GM18867 (cell line): ENCODE measurements around the gene PCNT.

Experiments used
- ATAC-seq: cut with Tn5 transposase; IDR thresholded peaks from one replicate; pipeline ENCODE4 v1.9.1; 2021; ENCODE audit warnings: mild to moderate bottlenecking, moderate library complexity; ENCODE audit not compliant: unreplicated experiment

Gene PCNT

DNA sequence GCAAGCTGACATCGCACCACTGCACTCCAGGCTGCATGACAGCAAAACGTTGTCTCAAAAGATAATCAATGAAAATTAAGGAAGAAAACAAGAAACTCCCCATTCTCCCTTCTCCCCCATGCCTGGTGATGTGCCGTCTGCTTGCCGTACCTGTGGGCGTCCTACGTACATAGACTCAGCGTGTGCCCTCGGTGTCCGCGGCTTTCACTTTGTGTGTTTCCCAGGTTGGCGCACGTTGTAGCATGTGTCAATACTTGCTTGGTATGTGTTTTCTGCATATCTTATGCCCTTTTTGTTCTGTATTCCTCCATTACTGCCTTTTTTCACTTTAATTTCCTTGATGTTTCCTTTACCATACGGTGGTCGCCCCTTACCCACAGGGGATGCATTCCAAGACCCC is 53.8 kb downstream of the PCNT start:
- ATAC-seq, result no peak

DNA sequence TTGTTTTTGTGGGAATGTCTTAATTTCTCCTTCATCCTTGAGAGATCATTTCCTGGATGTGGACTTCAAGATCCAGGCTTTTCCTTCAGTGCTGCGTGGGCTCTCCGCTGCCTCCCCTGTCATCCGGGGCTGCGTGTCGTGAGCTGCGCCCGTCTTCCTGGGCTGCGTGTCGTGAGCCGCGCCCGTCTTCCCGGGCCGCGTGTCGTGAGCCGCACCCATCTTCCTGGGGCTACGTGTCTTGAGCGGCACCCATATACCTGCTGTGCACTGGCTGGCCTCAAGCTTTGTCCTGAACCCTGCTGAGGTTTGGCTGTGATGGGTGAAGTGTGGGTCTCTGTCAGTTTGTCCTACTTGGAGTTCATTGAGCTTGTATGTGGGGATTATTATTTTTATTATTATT is 55.1 kb downstream of the PCNT start:
- ATAC-seq, result no peak

- ATAC-seq, result no peak
These were observed 55.7 kb downstream of the PCNT start for GRCh38 chr21:46379691-46380090.

DNA sequence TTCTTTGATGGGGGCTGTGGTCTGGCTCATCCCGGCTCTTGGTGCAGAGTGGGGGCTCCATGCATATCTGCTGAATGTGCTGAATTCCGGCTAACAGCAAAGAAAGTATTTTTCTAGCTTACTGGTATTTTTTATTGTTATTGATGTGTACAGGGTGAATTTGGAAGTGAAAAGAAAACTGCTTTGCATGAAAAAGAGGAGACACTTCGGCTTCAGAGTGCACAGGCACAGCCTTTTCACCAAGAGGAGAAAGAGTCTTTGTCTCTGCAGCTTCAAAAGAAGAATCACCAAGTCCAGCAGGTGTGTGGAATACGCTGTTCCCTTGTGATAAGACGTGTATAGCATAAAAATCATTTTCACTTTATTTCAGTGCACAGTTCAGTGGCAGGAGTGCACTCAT is 57.6 kb downstream of the PCNT start:
- no peak for ATAC-seq

DNA sequence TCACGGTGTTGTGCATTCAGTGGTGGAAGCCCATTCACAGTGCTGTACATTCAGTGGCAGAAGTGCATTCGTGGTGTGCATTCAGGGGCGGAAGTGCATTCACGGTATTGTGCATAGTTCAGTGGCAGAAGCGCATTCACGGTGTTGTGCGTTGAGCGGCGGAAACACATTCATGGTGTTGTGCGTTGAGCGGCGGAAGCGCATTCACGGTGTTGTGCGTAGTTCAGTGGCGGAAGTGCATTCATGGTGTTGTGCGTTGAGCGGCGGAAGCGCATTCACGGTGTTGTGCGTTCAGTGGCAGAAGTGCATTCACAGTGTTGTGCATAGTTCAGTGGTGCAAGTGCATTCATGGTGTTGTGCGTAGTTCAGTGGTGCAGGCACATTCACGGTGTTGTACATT is 60.6 kb downstream of the PCNT start:
- no peak for ATAC-seq

- ATAC-seq, result no peak
These were observed 62.1 kb downstream of the PCNT start for GRCh38 chr21:46385846-46386733.

- no peak for ATAC-seq
These were observed 62.8 kb downstream of the PCNT start for GRCh38 chr21:46386734-46387088.

DNA sequence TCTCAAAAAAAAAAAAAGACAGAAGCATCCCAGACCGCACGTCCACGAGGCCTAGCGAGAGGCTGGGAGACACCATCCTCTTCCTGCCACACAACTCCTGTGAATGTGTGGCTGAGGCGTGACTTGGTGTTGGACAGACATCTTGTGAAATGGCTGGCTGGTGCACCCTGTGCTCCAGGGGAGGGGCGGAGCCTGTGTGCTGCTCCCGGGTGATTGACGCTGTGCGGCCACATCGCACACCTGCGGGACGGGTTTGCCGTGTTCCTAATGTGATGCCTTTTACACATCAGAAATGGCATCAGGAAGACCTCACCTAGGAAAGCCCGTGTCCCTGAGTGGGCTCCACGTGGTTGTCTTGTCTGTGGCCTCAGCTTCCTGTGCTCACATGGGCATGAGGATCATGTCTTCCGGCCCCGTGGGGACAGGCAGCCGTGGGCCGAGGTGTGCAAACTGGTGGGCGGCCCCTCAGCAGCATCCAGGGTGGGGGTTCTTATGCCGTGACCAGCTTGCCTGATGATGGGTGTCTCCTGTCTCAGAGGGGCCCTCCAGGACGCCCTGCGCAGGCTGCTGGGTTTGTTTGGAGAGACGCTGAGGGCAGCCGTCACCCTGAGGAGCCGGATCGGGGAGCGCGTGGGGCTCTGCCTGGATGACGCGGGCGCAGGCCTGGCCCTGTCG is 64.4 kb downstream of the PCNT start:
- no peak for ATAC-seq

DNA sequence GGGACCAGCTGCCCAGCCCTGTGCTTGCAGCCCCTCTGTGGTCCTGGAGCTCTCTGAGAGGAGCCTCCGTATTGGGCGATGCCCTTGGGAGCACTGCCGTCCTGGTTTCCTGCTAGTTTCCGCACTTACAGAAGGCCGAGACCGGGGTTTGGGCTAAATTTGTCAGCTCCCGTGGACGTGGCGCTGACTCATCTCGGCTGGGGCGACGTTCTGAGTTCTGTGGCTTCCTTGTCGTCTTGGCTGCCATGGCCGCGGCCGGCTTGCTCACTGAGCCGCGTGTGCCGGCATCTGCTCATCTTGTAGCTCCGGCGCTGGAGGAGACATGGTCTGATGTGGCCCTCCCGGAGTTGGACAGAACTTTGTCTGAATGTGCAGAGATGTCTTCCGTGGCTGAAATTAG is 64.9 kb downstream of the PCNT start:
- no peak for ATAC-seq

DNA sequence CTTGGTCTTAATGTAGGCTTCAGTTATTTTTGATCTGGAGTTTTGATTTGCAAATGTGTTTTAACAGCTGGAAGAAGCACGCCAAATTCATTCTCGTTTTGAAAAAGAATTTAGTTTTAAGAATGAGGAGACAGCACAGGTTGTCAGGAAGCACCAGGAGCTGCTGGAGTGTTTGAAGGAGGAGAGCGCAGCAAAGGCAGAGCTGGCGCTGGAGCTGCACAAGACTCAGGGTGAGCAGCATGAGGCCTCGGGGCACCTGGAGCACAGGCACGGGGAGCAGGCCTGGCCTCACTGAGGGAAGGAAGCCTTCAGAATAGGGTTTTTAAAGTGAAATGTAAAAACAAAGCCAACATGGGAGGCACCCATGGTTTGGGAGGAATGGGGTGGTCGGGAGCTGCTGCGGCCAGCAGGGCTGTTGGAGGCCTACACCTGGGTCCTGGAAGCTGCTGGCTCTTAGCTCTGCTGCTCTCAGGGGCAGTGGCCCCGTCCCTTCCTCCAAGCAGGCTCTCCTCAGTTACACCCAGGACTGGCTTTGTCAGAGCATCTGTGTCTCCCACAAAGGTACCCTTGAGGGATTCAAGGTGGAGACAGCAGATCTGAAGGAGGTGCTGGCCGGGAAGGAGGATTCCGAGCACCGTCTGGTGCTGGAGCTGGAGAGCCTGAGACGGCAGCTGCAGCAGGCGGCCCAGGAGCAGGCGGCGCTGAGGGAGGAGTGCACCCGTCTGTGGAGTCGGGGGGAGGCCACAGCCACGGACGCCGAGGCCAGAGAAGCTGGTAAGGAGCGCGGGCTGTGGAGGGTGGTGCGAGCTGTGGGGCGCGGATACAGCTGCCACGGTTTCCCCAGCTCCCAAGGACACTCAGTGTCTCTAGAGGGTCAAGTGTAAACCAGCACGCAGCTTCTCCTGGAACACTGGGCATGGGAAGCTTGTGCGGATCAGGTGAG is 66.9 kb downstream of the PCNT start:
- no peak for ATAC-seq

- no peak for ATAC-seq
These were observed 67.8 kb downstream of the PCNT start for GRCh38 chr21:46391773-46392172.

- ATAC-seq, result no peak
These were observed 69.0 kb downstream of the PCNT start for GRCh38 chr21:46392921-46393320.

DNA sequence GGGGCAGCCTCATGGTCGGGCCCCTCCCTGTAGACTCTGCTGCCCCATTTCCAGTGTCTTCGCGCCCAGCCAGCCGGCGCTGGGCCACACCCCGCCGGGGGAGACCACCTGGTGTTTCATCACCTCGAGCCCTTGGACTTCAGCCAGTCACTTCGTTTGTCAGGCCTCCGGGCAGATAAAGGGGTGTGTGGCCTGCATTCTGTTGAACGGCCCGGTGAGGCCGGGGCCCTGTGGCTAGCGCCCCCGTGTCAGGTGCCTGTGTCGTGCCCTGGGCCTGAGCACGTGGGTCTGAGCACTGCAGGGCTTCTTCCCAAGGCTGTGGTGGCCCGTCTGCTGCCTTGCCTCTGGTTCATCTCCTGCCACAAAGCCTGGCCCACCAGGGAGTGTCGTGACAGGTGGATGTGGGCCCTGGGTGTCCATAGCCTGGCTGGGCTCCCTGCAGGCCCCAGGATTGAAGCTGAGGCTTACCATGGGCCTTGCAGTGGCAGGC is 69.5 kb downstream of the PCNT start:
- no peak for ATAC-seq

DNA sequence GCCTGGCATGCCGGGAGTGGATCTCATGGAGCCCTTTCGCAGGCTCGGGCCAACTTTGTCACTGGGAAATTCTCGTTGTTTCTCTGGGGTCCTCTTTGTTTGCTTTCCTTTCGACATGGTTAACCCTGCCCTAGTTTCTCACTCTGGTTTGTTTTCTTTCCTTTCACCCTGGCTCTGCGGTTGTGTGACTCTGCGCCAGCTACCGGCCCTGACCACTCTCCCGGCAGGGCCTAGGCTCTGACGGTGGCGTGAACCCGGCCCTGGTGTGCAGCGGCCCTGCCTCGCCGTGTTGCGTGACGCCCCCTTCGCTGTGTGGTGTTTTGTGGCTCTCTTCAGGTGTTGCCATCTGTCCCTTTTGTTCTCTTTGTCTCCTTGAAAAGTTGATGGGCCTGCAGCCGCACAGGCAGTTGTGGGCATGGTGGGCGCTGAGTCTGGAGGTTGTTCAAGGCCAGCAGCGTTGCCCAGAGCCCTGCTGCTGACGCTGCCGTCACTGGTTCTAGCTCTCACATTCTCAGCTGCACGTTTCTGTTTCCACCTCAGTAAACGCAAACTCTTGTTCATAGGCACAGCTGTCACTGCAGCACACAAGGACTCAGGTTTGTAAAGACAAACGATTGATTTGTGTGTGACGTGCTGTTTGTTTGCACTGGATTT is 70.1 kb downstream of the PCNT start:
- ATAC-seq, result no peak

DNA sequence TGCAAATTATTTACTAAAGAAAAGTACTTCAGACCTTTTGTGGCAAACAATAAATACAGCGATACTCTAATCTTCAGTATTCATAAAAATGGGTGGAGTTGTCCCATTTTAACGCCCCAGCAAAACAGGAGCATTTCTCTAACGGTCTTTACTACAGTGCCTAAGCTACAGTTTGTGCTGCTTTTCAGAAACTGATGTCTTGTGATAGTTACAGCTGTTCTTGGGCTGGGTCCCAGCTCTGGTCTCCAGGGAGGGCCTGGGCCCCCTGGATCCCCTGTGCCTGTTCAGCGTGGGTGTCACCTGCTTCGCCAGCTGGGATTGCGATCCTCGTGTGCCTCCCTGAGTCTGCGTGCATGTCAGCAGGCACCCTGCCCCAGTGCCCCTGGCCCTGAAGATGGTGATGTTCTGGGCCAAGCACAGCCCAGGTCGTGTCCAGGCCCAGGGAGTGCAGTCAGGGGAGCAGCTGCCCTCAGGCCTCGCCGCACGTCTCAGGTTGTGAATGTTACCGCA is 70.7 kb downstream of the PCNT start:
- no peak for ATAC-seq

DNA sequence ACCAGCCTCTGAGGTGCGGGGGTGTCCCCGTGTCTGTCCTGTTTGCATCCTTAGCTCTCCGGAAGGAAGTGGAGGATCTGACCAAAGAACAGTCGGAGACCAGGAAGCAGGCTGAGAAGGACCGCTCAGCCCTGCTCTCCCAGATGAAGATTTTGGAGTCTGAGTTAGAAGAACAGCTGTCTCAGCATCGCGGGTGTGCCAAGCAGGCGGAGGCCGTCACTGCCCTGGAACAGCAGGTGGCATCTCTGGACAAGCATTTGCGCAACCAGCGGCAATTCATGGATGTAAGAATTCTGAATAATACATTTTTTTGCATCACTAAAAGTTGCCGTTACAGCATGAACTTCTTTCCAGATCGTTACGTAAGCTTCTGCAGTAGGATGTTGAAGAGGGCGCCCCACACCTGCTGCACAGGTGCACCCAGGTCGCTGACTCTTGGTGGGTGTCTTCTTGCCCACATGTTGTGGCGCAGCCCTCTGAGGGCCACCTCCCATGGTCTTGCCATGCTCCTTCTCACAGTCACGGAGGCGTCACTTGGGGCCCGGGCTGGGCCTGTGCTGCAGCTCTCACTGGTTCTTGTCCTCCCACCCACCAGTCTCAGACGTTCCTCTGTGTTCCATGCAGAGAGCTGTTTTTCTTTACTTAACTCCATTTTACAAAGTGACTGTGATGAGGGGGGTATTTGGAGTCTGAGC is 73.4 kb downstream of the PCNT start:
- no peak for ATAC-seq

GRCh38 chr21:46397993-46398392 is 74.0 kb downstream of the PCNT start:
- ATAC-seq, result no peak

DNA sequence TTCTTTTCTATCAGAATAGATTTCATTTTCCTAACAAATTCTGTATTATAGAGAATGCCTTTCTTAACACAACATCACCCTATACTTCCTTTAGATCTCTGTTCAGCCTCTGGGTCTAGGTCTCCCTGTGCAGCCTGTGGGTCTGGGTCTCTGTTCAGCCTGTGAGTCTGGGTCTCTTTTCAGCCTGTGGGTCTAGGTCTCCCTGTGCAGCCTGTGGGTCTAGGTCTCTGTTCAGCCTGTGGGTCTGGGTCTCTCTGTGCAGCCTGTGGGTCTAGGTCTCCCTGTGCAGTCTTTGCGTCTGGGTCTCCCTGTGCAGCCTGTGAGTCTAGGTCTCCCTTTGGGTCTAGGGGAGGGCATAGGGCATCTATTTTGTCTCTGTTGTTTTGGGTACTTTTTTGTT is 75.2 kb downstream of the PCNT start:
- ATAC-seq, result no peak

GRCh38 chr21:46399686-46400085 is 75.7 kb downstream of the PCNT start:
- ATAC-seq, result no peak
